Iris pigment epithelial cell (primary cell): ENCODE measurements around the gene CD24.
A peak's percentile ranks its signal among the peaks of the same experiment; 100 is the strongest.
"Not testable (repeated sequence)": the region's sequence is repeated elsewhere in the genome, so short reads cannot be mapped to it uniquely, and the experiment has no call there.

ENCODE experiments used
- DNase-seq: peaks from one replicate; pipeline ENCODE4 v3.0.0-alpha.2; 2011; ENCODE audit warnings: low read depth

Gene CD24

GRCh38 chr6:106974336-106974998 is at the start of gene CD24:
CD24 (minus strand) TSS chr6:106974729; CDS start chr6:106974646, 83 bp downstream.
- DNase-seq: no peak

DNA sequence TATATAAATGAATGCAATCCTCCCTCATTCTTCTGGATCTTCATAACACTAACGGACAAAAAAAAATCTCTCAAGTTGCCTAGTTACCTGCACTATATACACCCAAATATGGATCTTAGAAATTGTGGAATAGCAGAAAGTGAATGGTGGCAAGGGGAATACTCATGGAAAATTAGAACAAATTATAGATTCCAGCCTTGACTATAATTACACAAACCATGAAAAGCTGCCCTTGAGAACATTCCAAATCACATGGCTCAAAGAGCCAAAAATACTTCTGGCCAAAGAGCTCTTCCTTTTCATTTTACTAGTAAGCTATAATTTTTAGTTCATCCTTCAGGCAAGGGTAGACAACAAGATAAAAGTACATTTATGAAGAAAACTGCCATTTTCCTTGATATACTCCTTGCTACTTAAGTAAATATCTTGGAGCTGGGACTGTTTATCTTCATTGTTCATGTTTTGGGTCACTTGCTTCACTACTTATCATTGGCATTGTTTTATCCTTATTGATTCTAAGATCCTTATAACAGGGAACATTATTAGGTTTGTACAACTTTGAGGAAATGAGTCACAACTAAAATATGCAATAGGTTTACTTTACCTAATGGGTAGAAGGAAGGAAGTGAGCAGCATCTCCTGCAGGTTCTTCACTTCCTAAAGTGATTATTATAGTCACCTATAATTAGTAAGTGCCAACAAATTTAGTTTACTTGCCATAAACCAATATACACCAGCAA is 47.1 kb upstream of the CD24 start:
- DNase-seq: no peak

GRCh38 chr6:107020239-107020638 is 45.7 kb upstream of the CD24 start:
- DNase-seq: no peak

DNA sequence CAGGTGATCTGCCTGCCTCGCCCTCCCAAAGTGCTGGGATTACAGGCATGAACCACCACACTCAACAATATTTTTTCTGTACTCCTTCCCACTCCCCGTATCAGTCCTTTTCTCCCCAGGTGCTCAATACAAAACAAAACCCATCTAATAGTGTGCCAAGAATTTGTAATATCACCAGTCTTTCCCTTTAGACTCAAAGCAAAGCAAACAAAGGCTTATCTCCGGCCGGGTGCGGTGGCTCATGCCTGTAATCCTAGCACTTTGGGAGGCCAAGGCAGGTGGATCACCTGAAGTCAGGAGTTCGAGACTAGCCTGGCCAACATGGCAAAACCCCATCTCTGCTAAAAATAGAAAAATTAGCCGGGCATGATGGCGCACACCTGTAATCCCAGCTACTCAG is 45.1 kb upstream of the CD24 start:
- DNase-seq: not testable (repeated sequence)

DNA sequence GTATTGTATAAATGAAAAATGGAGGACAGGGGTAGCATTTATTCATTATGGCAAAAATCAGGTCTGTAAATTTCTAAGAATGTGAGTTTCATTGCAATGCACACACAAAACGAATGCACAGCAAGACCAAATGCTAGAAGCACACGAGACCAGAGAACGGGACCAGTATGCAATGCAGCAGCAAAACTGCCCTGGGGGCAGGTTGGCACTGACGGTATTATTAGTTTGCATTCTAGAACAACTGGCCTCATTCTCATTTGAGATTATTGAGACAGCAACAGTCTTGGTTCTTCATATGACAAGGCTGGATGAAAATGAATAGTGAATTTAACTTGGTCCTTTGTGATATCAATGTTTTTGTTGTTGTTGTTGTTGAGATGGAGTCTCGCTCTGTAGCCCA is 44.5 kb upstream of the CD24 start:
- no peak for DNase-seq

DNA sequence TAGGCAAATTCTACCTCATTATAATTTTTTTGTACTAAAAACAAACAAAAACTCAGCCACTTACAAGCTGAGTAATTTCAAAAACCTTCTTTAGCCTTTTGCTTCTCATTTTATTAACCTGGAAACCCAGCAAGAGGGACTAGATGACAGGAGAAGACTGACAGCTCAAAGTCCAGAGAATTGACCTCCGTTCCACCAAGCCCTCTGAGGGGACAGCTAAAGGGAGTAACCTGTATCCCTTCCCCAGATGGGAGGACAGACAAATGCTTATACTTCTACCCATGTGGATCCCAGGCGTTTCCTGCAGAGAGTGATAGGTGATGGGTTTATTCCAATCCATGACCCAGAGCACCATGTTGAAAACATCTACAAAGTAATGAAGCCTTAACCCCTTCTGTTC is 35.0 kb upstream of the CD24 start:
- no peak for DNase-seq

GRCh38 chr6:106997392-106998158 is 23.0 kb upstream of the CD24 start:
- DNase-seq: peak; percentile 71

GRCh38 chr6:106995640-106996039 is 21.1 kb upstream of the CD24 start:
- DNase-seq: no peak

DNA sequence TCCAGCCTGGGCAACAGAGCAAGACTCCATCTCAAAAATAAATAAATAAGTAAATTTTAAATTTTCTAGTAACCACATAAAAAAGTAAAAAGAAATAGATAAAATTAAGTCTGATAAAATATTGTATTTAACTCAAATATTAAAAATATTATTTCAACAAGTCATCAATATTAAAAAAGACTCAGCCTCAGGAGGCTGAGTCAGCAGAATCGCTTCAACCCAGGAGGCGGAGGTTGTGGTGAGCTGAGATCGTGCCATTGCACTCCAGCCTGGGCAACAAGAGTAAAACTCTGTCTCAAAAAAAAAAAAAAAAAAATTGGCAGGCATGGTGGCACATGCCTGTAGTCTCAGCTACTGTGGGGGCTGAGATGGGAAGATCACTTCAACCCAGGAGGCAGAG is 15.2 kb upstream of the CD24 start:
- DNase-seq: not testable (repeated sequence)

DNA sequence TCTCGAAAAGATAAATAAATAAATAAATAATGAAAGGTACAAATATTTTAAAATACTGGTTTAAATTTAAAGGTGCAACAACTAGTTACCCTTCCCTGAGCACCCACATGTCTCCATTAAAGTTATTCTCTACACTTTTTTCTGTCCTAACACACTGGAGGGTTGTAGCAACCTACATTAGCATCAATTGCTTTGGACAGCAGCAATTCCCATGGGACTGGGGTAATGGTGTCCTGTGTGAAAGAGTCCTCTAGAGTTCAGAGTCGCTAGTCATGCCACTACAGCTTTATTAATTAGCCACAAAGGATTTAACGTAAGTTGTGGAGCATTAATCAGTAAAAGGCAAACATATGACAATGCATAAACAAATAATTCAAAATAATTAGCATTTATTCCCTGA is 14.1 kb upstream of the CD24 start:
- no peak for DNase-seq

GRCh38 chr6:106981926-106982325 is 7.4 kb upstream of the CD24 start:
- no peak for DNase-seq

DNA sequence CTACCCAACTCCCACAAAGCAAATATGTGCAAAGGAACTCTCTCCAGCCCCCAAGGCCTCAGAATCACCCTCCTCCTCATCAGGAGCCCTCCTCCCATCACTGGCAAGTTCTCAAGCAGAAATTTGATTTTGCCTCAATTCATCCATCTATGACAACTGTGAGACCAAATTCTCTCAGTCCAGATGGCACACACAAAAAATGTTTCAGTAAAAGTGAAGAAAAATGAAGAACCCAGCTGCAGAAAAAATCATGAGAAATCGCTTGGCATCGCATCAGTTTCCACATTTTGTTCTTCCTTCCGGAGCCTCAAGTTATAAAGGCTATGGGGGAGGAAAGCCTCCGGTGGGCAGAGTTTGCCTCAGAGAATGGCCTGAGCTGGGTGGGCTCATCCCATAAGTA is 6.4 kb upstream of the CD24 start:
- no peak for DNase-seq

DNA sequence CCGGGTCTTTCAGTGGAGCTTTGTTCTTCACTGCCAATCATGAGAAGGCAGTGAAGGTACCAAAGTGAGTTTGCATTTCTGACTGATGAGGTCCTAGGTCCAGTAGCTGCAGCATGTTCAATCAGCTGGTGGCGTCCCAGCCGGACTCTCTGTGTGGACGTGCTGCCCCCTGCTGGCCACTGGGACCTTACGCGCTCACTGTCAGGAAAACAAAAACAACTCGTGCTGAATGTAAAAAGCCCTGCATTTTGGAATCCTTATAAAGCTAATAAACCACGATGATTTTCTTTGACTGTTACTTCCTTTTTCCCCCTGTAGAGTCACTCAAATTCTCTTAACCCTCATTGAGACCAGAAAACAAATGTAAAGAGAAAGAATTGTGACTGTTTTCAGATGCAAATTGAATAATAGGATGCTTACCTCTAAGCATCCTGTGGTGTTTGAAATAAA is 4.9 kb upstream of the CD24 start:
- peak; percentile 82 for DNase-seq

DNA sequence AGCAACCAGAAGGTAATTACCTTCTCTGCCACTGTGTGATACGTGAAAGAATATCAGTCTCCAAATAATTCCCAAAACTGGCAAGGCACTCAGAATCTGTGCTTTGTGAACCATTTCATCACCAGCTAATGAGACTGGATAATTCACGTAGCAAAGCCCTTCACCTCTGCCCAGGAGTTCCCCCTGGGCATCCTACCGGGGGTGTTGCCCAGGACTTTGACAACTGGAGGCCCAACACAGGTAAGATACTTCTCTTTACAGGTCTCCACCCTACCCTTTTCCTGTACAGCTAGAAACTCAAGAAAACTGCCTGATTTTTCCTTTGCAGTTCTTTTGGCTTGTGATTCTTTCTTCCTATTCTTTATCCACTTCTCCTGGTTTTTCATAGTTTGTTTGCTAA is 2.7 kb upstream of the CD24 start:
- no peak for DNase-seq

- no peak for DNase-seq
Observed at GRCh38 chr6:106976270-106976669, 1.7 kb upstream of the CD24 start.

DNA sequence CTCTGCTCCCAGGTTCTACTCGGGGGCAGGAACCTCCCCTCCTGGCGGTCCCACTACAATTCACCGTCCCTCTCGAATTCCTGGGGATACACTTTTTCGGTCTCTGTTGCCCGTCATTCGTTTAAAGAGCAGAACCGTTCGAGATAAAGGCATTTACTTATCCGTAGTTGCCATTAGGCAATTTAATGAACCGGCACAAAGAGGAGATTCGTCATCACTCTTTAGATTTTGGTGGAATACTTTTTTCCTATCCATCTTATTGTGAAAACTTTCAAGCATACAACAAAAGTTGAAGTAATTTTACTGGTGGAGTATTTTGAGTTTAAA is 1.2 kb upstream of the CD24 start:
- no peak for DNase-seq

DNA sequence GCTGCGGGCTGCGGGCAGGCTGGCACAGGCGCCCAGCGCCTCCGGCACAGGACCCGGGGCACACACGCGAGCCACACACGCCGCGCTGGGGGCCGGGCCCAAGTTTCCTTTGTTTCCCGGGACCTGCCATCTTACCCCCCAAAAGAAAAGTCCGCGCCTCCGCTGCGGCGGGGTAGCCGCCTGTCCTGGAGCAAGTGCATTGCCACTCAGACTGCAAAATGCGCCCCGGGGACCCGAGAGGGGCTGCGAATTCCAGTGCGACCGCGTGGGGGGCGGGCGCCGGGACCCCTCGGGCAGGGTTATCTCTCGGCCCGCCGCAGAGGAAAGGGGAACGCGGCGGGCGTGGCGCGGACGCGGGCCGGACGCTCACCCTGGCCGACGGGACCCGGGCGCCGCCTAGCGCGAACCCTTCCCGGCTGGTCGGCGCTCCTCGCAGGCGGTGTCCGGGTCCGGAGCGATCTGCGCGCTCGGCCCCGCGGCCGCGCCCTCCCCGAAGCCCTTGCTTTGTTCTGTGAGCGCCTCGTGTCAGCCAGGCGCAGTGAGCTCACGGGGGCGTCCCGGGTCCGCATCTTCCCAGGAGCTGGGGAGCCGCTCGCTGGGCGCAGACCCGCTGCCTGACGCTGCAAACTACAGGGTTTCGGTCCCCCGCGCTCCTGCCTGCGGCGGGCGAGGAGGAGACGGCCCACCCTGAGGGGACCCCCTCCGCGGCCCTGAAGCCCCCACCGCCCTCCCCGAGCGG is 639 bp upstream of the CD24 start:
- DNase-seq: peak; percentile 18

DNA sequence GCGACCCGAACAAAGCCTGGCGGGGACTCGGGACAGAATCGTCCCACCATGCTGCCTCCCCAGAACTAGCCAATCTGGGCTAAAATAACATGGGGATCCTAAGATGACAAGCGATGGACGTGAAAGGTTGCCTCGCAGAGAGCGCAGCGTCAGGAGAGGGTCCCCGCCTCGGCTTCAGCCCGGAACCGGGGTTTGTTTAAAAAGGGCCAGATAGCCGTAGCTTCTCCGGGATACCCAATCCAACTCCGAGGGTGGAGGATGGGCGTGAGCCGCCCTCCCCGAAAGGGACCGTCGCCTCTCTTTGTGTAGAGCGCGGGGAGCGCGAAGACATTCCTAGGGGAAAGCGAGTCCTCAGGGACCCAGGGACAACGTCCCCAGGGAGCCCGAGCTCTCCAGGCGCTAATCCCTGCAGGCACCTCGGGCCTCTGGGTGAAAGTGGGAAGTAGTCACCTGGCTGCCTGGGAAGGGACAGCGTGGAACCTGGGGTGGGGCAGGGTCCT is 643 bp downstream of the CD24 start:
- DNase-seq: no peak

- DNase-seq: no peak
Observed at GRCh38 chr6:106973018-106973835, 1.3 kb downstream of the CD24 start.

GRCh38 chr6:106972500-106972899 is 2.0 kb downstream of the CD24 start:
- DNase-seq: no peak

DNA sequence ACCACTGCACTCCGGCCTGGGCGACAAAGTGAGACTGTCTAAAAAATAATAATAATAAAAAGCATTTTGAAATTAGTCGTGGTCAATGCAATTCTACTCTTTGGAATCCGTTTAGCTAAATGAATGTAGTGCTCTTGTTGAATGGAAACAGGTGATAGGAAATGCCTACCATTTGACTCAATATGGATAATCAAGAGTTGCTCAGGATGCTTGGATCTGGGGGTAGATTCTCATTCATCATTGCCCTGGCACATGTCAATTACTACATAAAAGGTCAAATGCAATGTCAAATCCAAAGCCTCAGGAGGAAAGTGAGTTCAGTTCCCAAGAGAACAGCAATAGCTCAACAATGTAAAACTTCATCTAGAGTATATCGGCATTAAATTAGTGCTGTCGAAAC is 3.8 kb downstream of the CD24 start:
- DNase-seq: not testable (repeated sequence)
